HepG2 (cell line): Measurements from ENCODE around the gene KLHL33. TPM values are rescaled to one million over a fixed set of nuclear protein-coding genes. Genes with fewer than 3 reads are reported as not detected.
A peak's percentile ranks its signal among the peaks of the same experiment; 100 is the strongest.

Experiments
- CENPX ChIP-seq: sonication (generic); formaldehyde crosslinking; IDR thresholded peaks from 2 replicates; pipeline ENCODE4 v1.9.0; 2021; ENCODE audit warnings: mild to moderate bottlenecking, missing genetic modification reagents, moderate library complexity
- DDIT3 ChIP-seq: sonication (generic); formaldehyde crosslinking; IDR thresholded peaks from 2 replicates; pipeline ENCODE4 v1.4.0; 2020; ENCODE audit warnings: mild to moderate bottlenecking, missing genetic modification reagents
- NFIB ChIP-seq: sonication (generic); formaldehyde crosslinking; IDR thresholded peaks from 2 replicates; pipeline ENCODE4 v1.9.0; 2021; ENCODE audit warnings: missing genetic modification reagents, mild to moderate bottlenecking, borderline replicate concordance
- RFXAP ChIP-seq: sonication (generic); formaldehyde crosslinking; IDR thresholded peaks from 2 replicates; pipeline ENCODE4 v1.4.0; 2020; ENCODE audit warnings: missing genetic modification reagents, borderline replicate concordance
- ZFYVE20 ChIP-seq: sonication (generic); formaldehyde crosslinking; IDR thresholded peaks from 2 replicates; pipeline ENCODE4 v1.8.0; 2023; ENCODE audit warnings: low read depth, mild to moderate bottlenecking, moderate library complexity, missing genetic modification reagents, borderline replicate concordance
- ZNF530 ChIP-seq: sonication (generic); formaldehyde crosslinking; IDR thresholded peaks from 2 replicates; pipeline ENCODE4 v1.5.0; 2020; ENCODE audit warnings: low read depth, mild to moderate bottlenecking, missing genetic modification reagents
- polyA plus RNA-seq, 8 experiments: library from polyadenylated mRNA; depleted of rRNA in 3 of 8; stranded (reverse) in 7 of 8; unstranded in 1 of 8; fragments of >200 nt; fragmentation: Illumina TruSeq in 4 of 8; extraction: Trizol in 4 of 8; gene quantifications; 2 replicates each; pipeline versions ENCODE4 v1.2.1 to v1.2.3, GENCODE V29; 2011 to 2016; ENCODE audit warnings: low read depth in 4 of 8, missing spikeins in 1 of 8, mixed read lengths in 1 of 8; ENCODE audit not compliant: insufficient read depth in 1 of 8
- total RNA-seq, 5 experiments: library from RNA; depleted of rRNA; stranded (reverse); fragments of >200 nt; fragmentation: Illumina TruSeq; extraction: Trizol; gene quantifications; 2 replicates each; pipeline ENCODE4 v1.2.3, GENCODE V29; 2016; ENCODE audit warnings: low read depth in 1 of 5
- TF ChIP-seq, protein P1 (sequence below): sonication (generic); formaldehyde crosslinking; IDR thresholded peaks from 2 replicates; pipeline ENCODE4 v1.5.0; 2020; ENCODE audit warnings: mild to moderate bottlenecking, missing genetic modification reagents

KLHL33 gene
- total and polyA plus RNA-seq, 2 of the 13 experiments (the other 11 are each of a cell fraction or from before 2014, with no cell fraction given), result not detected

- TF ChIP-seq DDIT3, result no peak
- TF ChIP-seq ZFYVE20 (CRISPR knock-in tag), result no peak; the same call in 1 of the 2 replicates
- no peak for TF ChIP-seq NFIB (CRISPR knock-in tag)
- no peak for TF ChIP-seq ZNF530
- TF ChIP-seq, protein P1, sequence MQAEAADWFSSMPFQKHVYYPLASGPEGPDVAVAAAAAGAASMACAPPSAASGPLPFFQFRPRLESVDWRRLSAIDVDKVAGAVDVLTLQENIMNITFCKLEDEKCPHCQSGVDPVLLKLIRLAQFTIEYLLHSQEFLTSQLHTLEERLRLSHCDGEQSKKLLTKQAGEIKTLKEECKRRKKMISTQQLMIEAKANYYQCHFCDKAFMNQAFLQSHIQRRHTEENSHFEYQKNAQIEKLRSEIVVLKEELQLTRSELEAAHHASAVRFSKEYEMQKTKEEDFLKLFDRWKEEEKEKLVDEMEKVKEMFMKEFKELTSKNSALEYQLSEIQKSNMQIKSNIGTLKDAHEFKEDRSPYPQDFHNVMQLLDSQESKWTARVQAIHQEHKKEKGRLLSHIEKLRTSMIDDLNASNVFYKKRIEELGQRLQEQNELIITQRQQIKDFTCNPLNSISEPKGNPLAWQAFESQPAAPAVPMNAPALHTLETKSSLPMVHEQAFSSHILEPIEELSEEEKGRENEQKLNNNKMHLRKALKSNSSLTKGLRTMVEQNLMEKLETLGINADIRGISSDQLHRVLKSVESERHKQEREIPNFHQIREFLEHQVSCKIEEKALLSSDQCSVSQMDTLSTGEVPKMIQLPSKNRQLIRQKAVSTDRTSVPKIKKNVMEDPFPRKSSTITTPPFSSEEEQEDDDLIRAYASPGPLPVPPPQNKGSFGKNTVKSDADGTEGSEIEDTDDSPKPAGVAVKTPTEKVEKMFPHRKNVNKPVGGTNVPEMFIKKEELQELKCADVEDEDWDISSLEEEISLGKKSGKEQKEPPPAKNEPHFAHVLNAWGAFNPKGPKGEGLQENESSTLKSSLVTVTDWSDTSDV (CRISPR knock-in tag), result peak; percentile 27
- no peak for TF ChIP-seq CENPX
- peak; percentile 98 for TF ChIP-seq RFXAP (CRISPR knock-in tag)
- TF ChIP-seq, all 625 proteins: peak for 369
Measured at GRCh38 chr14:20461225-20462141, 25.5 kb upstream of the KLHL33 start, which contains the start of gene PIP4P1 (continued).
